Hematopoietic multipotent progenitor cell (in vitro differentiated cells): Measurements from ENCODE around the gene GPRASP1. TPM values are rescaled to one million over a fixed set of nuclear protein-coding genes. Genes with fewer than 3 reads are reported as not detected.
"Not testable (repeated sequence)": the region's sequence is repeated elsewhere in the genome, so short reads cannot be mapped to it uniquely, and the experiment has no call there.

ENCODE experiments used
- DNase-seq, 3 donors: peaks; one replicate each; pipeline ENCODE4 v3.0.0-alpha.2; 2011 to 2015; ENCODE audit warnings: low read depth in 2 of 3, low spot score in 2 of 3
- total RNA-seq: library from RNA; depleted of rRNA; stranded (reverse); fragments of >200 nt; gene quantifications from one replicate; pipeline ENCODE4 v1.2.3, GENCODE V29; 2012

Gene GPRASP1
- total RNA-seq, result 3.5 TPM

- DNase-seq, result peak in 2 of 3 donors; percentile 46 to 51
These were observed at the start of gene GPRASP1 for GRCh38 chrX:102651242-102652011. Gene GPRASP1 (plus strand): TSS chrX:102651483. CDS start chrX:102653914, 2,431 bp downstream.

DNA sequence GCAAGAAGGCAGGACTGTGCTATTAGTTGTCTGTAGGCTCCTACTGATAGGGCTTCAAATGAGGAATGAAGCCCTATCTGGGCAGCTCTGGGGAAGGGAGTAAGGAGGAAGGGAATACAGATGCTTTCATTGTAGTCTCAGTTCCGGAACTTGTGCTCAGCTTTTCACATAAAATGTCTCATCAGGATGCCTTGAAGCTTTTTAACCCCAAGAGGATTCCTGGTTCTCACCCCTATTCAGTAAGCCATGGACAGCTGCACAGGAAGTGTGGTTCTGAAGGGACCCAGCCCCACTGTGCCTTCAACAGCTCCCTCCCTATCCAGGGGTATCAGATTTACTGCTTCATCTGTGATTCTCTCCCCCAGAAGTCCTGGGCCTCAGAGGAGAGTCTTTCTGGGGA, 47.0 kb upstream of the GPRASP1 start:
- DNase-seq, result no peak

- DNase-seq, result no peak
These were observed 45.2 kb upstream of the GPRASP1 start for GRCh38 chrX:102606115-102606514.

- no peak for DNase-seq
These were observed 40.4 kb upstream of the GPRASP1 start for GRCh38 chrX:102610905-102611304.

DNA sequence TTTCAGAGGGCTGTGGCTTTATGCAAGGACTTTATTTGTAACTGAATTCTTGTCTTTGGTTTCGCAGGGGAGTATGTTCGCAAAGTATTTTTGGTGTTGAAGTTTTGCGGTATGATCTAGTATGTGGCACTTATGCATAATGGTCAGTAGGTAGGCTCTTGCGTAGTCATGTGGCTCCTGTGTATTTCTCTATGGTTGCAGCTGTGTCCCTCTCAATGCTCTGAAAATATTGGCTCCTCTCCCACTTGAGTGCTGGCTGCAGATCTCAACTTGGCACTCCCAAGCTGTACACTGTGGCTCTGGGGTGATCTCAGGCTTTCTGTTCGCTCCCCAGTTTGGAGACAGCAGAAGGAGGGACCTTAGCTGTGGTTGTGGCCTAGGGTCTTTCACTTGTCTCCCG, 27.2 kb upstream of the GPRASP1 start:
- no peak for DNase-seq

DNA sequence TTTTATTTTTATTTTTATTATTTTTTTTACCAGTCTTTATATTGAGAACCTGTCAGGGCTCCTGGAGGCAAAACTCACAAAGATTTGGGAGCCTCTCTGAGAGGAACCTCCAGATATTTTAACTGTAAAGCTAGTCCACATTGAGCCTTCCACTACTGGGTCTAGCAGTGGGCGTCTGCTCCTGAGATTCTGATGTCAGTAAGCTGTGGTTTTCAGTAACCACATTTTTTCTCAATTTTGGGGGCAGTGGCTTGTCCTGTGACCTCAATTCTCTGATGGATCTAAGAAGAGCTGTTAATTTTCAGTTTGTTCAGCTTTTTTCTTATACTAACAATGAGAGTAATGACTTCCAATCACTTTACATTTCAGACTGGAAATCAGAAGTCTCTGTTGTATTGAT, 23.6 kb upstream of the GPRASP1 start:
- DNase-seq, result no peak

- no peak for DNase-seq
These were observed 13.7 kb upstream of the GPRASP1 start for GRCh38 chrX:102637561-102637960.

DNA sequence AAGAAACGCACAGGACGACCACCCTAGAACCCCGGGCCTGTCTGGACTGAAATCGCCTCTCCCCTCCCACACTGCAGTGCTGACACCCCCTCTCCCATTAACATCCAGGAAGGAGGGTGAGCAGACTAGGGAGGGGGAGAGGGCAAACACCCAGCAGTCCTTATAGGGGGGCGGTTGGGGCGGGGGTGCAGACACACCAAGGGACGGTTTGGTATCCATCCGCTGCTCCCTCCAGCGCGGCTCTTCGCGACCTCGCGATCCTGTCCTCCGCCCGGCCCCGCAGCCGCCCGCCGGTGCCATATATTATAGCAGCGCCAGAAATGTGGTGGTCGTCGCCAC, 411 bp upstream of the GPRASP1 start:
- DNase-seq, result no peak

DNA sequence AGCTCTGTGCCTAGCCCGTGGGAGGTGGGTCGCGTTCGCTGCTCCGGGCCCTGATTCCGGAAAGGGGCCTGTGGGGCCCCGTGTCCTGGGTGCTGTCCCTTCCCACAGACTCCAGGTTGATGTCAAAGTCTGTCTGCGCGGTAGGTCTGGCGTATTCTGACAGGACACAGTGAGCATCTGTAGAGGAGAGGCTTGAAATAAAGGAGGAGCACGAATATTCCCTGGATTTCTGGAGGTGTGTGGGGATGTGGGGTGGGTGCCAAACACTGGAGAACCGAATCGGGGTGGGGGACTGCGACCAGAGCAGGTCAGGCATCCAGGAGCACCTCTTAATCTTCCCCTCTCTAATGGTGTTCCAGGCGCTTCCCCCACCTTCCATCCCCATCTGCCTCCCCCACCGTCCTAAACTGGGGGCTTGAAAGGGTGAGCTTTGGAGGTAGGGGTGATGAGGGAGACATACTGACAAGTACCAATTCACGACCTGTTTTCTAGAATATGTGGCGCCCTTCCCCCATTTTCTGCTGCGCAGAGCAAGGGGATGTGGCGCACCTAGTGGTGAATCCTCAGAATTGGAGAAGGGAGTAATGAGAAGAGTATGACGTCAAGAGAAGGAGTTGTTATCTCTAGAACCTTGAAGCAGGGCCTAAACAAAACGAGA, 877 bp downstream of the GPRASP1 start:
- DNase-seq, result peak in 2 of 3 donors; percentile 48 to 75

GRCh38 chrX:102654696-102655095, 3.4 kb downstream of the GPRASP1 start:
- DNase-seq, result no peak

DNA sequence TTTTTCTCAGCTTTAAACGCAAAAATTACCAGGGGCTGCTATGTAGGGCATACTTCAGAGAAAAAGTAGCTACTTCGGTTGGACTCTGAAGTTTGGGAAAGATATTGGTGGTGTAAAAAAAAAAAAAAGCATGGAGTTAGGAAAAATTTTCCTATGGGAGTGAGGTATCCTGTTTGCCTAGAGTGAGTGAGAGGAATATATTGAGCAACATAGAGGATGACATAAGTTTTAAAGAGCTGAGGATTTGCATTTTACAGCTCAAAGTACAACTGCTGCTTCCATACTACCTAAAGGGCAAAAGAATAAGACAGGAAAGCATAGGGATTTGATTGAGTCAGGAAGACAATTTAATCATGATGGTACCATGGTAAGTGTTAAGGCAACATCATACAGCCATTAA, 7.3 kb downstream of the GPRASP1 start:
- DNase-seq, result no peak

DNA sequence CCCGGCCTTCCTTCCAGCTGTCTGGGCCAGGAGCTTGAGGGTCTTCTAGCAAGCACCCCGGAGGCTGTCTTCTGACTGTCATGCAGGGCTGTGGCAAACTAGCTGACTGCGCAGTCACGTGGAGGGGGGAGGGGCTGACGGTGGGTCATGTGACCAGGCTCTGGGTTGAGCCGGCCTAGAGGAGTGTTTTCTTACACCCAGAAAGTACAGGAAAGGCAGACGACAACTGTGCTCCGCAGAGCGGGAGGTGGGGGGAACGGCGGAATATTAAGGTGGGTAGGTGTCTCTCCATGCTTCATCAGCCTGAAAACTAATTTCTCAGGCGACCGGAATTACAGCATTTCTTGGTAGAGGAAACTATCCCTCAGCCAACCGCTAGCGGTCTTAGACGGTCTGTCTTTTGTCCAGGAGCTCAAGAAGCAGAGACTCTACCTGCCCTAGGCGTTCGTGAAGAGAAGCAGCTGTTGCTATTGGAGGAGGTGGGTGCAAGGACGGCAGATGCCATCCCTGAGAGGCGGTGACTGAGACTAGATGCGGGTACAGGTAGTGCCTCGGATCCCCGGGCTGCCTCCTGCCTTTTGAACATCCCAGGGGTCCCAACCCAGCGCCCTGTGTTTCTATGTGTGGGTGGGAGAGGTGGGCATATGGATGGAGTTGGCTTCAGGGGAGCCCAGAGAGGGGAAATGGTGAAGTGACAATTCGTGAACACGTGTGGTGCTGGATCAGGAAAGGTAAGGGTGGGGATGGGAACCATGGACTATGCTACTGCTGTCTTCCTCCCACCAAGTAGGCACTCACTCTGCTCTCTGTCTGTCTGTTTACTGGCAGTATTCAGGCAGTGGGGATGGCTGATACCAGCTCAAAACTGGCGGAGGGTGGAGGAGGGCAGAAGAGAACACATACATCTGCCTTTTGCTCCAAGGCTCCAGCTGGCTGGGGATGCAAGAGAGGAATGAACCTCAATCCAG, 8.8 kb downstream of the GPRASP1 start:
- DNase-seq, result peak; percentile 50 to 71 (median 64)

DNA sequence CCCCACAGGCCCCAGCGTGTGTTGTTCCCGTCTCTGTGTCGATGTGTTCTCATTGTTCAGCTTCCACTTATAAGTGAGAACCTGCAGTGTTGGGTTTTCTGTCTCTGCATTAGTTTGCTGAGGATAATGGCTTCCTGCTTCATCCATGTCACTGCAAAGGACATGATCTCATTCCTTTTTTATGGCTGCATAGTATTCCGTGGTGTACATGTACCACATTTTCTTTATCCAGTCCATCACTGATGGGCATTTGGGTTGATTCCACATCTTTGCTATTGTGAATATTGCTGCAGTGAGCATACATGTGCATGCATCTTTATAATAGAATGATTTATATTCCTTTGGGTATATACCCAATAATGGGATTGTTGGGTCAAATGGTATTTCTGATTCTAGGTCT, 12.5 kb downstream of the GPRASP1 start:
- not testable (repeated sequence) for DNase-seq

DNA sequence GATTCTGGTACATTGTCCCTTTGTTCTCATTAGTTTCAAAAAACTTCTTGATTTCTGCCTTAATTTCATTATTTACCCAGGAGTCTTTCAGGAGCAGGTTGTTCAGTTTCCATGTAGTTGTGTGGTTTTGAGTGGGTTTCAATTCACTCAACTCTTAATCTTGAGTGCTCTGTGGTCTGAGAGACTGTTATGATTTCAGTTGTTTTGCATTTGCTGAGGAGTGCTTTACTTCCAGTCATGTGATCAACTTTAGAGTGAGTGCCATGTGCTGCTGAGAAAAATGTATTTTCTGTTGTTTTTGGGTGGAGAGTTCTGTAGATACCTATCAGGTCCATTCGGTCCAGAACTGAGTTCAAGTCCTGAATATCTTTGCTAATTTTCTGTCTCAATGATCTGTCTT, 15.8 kb downstream of the GPRASP1 start:
- not testable (repeated sequence) for DNase-seq

- no peak for DNase-seq
These were observed 18.2 kb downstream of the GPRASP1 start for GRCh38 chrX:102669526-102669925.

DNA sequence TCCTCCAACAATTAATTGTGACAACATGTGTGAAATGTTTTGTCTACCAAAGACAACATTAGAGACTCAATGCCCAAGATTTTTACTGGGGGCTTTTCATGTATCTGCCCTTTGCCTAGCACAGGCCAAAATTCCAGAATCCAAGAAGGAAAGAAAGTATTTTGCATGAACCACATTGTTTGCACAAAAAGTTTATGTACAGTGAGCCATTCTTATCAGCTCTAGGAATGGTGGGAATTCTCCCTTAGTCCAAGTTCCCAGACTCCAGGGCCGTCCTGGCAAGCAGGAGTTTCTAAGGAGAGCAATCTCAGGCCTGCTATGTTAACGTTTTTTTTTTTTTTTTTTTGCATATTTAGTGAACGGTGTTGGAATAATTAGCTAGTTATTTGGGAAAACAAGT, 21.6 kb downstream of the GPRASP1 start:
- DNase-seq, result no peak

DNA sequence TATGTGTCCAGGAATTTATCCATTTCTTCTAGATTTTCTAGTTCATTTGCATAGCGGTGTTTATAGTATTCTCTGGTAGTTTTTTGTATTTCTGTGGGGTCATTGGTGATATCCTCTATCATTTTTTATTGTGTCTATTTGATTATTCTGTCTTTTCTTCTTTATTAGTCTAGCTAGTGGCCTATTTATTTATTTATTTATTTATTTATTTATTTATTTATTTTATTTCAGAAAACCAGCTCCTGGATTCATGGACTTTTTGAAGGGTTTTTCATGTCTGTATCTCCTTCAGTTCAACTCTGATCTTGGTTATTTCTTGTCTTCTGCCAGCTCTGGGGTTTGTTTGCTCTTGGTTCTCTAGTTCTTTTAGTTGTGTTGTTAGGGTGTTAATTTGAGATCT, 26.2 kb downstream of the GPRASP1 start:
- DNase-seq, result not testable (repeated sequence)

DNA sequence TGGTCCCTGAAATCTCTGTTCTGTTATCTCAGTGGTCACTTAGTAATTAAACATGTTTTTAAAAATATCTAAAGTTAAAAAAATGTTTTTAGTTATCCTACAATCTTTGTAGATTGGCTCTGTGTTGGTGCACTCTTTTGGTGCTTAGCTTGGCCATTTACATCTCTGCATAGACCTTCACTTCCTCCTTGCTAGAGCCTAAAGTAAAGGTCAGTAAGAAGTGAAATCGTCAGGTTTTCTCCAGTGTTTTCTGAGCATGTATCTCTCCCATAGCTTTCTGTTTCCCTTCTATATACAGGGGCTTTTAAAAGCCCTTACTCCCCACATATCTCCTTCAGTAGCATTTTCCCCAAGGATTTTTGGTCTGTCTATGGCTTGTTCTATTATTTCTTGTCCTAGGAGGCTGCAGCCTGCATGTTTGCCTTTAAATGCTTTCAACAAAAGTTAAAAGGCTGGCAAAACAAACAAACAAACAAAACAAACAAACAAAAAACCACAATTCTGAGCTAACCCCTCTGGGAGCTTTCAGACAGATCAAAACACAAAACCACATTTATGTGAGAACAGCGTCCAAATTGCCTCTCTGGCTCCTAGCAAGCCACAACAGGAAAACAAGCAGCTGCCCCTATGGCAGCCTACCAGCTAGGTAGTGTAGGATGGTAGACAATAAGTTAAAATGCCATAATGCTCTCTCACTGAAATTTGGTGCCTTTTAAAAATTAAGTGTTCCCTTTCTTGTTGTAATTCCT, 33.7 kb downstream of the GPRASP1 start:
- no peak for DNase-seq

DNA sequence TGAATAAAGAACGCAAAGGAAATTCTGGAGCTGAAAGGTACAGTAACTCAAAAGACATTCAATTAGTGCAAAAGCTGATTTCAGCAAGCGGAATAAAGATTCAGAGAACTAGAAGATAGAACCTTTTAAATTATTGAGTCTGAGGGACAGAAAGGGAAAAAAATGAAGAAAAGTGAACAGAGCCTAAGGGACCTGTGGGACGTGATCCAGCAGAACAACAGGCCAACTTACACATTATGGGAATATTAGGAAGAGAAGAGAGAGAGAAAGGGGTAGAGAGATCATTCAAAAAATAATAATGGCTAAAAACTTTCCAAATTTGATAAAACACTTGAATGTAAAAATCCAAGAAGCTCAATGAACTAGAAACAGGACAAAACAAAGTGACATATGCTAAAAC, 43.5 kb downstream of the GPRASP1 start:
- DNase-seq, result no peak

DNA sequence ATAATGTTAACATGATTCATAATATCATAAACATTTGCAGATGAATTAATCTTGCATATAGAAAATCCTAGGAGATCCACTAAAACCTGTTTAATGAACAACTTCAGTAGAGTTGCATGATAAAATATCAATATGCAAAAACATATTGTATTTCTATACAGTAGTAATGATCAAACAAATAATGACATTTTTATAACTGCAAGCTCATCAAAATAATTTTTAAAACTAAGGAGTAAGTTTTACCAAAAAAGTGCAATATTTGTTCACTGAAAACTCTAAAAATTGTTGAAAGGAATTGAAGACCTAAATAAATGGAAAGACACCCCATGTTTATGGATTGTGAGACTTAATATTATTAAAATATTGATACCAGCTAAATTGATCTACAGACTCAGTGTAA, 45.0 kb downstream of the GPRASP1 start:
- no peak for DNase-seq

- no peak for DNase-seq
These were observed 46.2 kb downstream of the GPRASP1 start for GRCh38 chrX:102697494-102697893.
